SK-N-SH treated with all-trans-retinoic acid at 6 μM for 48 hours (cell line): ENCODE data around the gene ZNF185.

Experiments
- PPARA ChIP-seq: fragments of 250-450 bp; sonication (Bioruptor Pico); IDR thresholded peaks from 2 replicates; pipeline ENCODE4 v1.5.0; 2020; ENCODE audit warnings: mild to moderate bottlenecking, borderline replicate concordance
- TCF4 ChIP-seq: fragments of 250-450 bp; sonication (Bioruptor Pico); IDR thresholded peaks from 2 replicates; pipeline ENCODE4 v1.8.0; 2021; ENCODE audit warnings: mild to moderate bottlenecking, moderate library complexity, borderline replicate concordance

GRCh38 chrX:152850465-152850864 is 47.4 kb upstream of the ZNF185 start:
- TF ChIP-seq PPARA (no peak), TCF4 (CRISPR knock-in tag) (no peak)
